ENCODE results near the gene TRIM50.

- TF ChIP-seq EZH2 (IDR thresholded peaks at IDR 0.05; ENCODE audit: borderline replicate concordance, insufficient read depth, low read length, poor library complexity, severe bottlenecking) (no peak), CTCF (IDR thresholded peaks at IDR 0.05; ENCODE audit: poor library complexity, severe bottlenecking) (no peak), EP300 (conservative IDR thresholded peaks at IDR 0.05; ENCODE audit: poor library complexity, severe bottlenecking) (no peak), POLR2AphosphoS5 (IDR thresholded peaks at IDR 0.05) (no peak)
Measured at GRCh38 chr7:73349763-73350162, 21.9 kb upstream of the TRIM50 start.
